Right lobe of liver (tissue), 6 donors: ENCODE results near the gene REELD1. TPM values are rescaled to one million over a fixed set of nuclear protein-coding genes. Genes with fewer than 3 reads are reported as not detected.

Experiments used
- ATAC-seq, 4 donors: fragments of 200-7000 bp; cut with Tn5 transposase; one replicate each; pipeline ENCODE4 v1.9.1; 2020; ENCODE audit warnings: mild to moderate bottlenecking in 4 of 4, moderate library complexity in 4 of 4
- DNase-seq, 3 donors: peaks; one replicate each; pipeline ENCODE4 v3.0.0-alpha.2; 2020
- H3K27ac ChIP-seq, 3 donors: fragments of 200-600 bp; one replicate each; pipeline ENCODE4 v1.8.0; 2022
- H3K27me3 ChIP-seq, 2 donors: fragments of 200-600 bp; one replicate each; pipeline ENCODE4 v1.8.0; 2022
- H3K36me3 ChIP-seq, 4 donors: fragments of 200-600 bp; sonication (generic) in 1 of 4; one replicate each; pipeline versions ENCODE4 v1.5.1 to v1.8.0; 2017 to 2022; ENCODE audit warnings: control low read depth in 1 of 4
- H3K4me1 ChIP-seq, 4 donors: fragments of 200-600 bp; sonication (generic) in 1 of 4; one replicate each; pipeline versions ENCODE4 v1.5.1 to v1.8.0; 2017 to 2022; ENCODE audit warnings: control low read depth in 1 of 4
- H3K4me3 ChIP-seq, 3 donors: fragments of 200-600 bp; one replicate each; pipeline ENCODE4 v1.8.0; 2022
- H3K9me3 ChIP-seq, 4 donors: fragments of 200-600 bp; sonication (generic) in 1 of 4; one replicate each; pipeline versions ENCODE4 v1.5.1 to v1.8.0; 2017 to 2022; ENCODE audit warnings: control low read depth in 1 of 4
- POLR2A ChIP-seq: fragments of 450-650 bp; IDR thresholded peaks from one replicate; pipeline ENCODE4 v1.6.1; 2017; ENCODE audit warnings: antibody characterized with exemption, mild to moderate bottlenecking
- WGBS: methylation state at CpG from one replicate; pipeline ENCODE4 v1.1.6; 2018; ENCODE audit warnings: low coverage, low lambda C conversion rate; ENCODE audit not compliant: insufficient coverage; ENCODE audit errors: missing lambda C conversion rate; 5-methylcytosine and 5-hydroxymethylcytosine counted together
- intact Hi-C, 2 donors: fragments of 100-400 bp; cut with DNase I; formaldehyde crosslinking; loops; one replicate each; pipeline versions ENCODE4 v1.11.2 to v1.14.1; 2022
- total RNA-seq, 6 experiments: library from RNA; depleted of rRNA in 2 of 6; stranded (reverse); fragments of >200 nt in 2 of 6; fragmentation: NEBNext Ultra II Directional in 3 of 6; extraction: Animal tissue kit (Norgen Biotek cat#: 25700) in 3 of 6; gene quantifications; one replicate each; pipeline versions ENCODE4 v1.1.0 to v1.2.4, GENCODE V29; 2016 to 2023
- TF ChIP-seq, protein P1 (sequence below), 4 donors: fragments of 200-600 bp in 3 of 4; fragments of 450-650 bp in 1 of 4; IDR thresholded peaks; one replicate each; pipeline versions ENCODE4 v1.5.1 to v1.8.0; 2016 to 2022; ENCODE audit warnings: antibody characterized with exemption in 4 of 4, mild to moderate bottlenecking in 2 of 4
- donor health status: DM: no; HTN: yes; CAD: no.
- donor health status: DM: no; HTN: no; CAD: no.
- donor health status: DM: no; HTN: no; CAD: no.
- donor health status: DM: no; HTN: yes; CAD: no.
- donor health status: DM: no; HTN: yes; CAD: no.

Gene REELD1
- total RNA-seq, 6 experiments from 2014 or later = 0.12 to 0.50 (median 0.35) TPM; not detected in 1

DNA sequence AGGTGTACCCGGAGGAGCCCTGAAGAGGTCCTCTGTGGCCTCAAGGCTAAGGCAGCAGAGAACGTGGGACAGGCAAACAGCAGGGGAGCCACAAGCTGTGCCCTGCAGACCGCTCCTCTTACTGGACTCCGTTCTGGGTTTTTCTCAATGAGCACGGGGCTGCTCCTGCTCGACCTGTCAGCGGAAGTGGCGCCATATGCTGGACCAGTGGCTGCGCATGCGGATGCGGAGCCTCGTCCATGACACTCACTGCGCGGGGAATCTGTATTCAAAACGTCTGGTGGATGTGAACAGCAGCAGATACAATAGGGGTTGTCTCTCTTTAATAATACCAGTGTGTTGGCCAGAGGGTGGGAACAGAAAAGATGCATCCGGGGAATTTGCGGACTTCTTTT is 29.5 kb downstream of the REELD1 start:
- DNase-seq = no peak
- no peaks in the 10 kb centered on the region for H3K4me1 ChIP-seq
- H3K27me3 ChIP-seq = no peaks in the 10 kb centered on the region
- intact Hi-C loops = no loop called here
- WGBS = 71% methylated on average over 14 of the region's 17 CpGs
- no peak for ATAC-seq
- no peaks in the 10 kb centered on the region for H3K36me3 ChIP-seq
- no peak overlapping the region for H3K4me3 ChIP-seq
- H3K27ac ChIP-seq = no peak overlapping the region
- no peaks in the 10 kb centered on the region for H3K9me3 ChIP-seq
- TF ChIP-seq POLR2A = no peak
- TF ChIP-seq, protein P1, sequence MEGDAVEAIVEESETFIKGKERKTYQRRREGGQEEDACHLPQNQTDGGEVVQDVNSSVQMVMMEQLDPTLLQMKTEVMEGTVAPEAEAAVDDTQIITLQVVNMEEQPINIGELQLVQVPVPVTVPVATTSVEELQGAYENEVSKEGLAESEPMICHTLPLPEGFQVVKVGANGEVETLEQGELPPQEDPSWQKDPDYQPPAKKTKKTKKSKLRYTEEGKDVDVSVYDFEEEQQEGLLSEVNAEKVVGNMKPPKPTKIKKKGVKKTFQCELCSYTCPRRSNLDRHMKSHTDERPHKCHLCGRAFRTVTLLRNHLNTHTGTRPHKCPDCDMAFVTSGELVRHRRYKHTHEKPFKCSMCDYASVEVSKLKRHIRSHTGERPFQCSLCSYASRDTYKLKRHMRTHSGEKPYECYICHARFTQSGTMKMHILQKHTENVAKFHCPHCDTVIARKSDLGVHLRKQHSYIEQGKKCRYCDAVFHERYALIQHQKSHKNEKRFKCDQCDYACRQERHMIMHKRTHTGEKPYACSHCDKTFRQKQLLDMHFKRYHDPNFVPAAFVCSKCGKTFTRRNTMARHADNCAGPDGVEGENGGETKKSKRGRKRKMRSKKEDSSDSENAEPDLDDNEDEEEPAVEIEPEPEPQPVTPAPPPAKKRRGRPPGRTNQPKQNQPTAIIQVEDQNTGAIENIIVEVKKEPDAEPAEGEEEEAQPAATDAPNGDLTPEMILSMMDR (IDR thresholded peaks at IDR 0.05) = no peak

DNA sequence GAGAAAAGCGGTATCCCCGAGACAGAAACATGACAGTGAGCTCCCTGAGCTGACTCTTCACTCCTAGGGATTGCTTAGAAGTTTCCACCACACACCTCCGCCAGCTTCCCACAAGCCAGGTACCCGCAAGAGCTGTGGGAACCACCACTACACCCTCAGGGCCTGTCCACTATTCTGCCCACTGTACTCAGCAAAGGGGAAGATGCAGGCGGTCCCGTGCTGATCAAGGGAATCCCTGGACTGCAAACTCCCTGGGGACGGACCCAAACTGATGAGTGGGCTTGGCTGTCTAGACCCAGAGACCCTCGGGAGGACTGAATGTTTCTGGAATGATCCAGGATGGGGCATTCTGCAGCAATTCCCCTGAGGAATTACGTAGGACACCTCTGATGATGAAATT is 30.2 kb downstream of the REELD1 start:
- H3K4me1 ChIP-seq = no peaks in the 10 kb centered on the region
- H3K27me3 ChIP-seq = no peaks in the 10 kb centered on the region
- no peaks in the 10 kb centered on the region for H3K9me3 ChIP-seq
- ATAC-seq = no peak
- TF ChIP-seq, protein P1 (IDR thresholded peaks at IDR 0.05) = no peak
- no peak for TF ChIP-seq POLR2A
- DNase-seq = no peak
- intact Hi-C loops = no loop called here
- WGBS = 45% methylated on average over 2 of the region's 9 CpGs
- no peaks in the 10 kb centered on the region for H3K36me3 ChIP-seq
- no peak overlapping the region for H3K27ac ChIP-seq
- no peak overlapping the region for H3K4me3 ChIP-seq

DNA sequence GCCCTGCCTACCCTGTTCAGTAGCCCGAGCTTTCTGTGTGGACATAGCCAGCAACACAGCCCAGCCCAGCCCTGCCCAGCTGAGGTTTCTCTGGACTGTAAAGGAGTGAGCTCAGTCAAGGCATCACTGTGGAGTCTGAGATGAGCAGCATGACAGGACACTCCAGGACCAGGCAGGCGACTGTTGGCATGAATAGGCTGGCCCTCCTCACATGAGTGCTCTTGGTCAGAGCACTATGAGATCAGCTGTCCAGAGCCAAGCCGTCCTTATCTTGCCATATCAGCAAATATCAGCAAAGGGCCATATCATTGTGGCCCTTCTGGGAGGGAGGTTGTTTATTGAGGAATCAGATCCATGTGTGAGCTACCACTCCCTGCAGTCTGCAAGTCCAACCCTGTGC is 30.9 kb downstream of the REELD1 start:
- Histone ChIP-seq H3K4me1 (no peaks in the 10 kb centered on the region), H3K4me3 (no peak overlapping the region), H3K9me3 (no peaks in the 10 kb centered on the region), H3K27me3 (no peaks in the 10 kb centered on the region), H3K27ac (no peak overlapping the region), H3K36me3 (no peaks in the 10 kb centered on the region)
- DNase-seq = no peak
- intact Hi-C loops = no loop called here
- TF ChIP-seq POLR2A = no peak
- TF ChIP-seq, protein P1 (IDR thresholded peaks at IDR 0.05) = no peak
- ATAC-seq = peak in 2 of 4 donors; percentile 8 to 16
- 17% methylated on average over 2 of the region's 3 CpGs for WGBS

DNA sequence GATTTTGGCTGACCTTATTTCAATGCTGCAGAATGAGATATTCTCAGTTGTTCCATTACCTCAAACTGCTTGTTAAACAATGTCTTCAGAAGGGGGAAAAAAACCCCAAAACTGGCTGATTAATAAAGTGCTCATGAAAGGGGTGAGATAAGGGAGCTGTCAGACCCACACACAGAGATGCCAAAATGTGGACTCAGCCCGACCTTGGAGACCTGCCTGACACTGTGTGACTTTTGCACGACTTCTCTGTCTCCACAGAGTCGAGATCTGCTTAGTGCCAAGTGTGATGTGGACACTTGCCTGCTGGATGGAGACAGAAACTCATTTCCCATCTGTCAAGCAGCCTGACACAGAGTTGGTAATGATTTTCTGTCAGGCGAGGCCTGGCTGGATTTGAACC is 31.5 kb downstream of the REELD1 start:
- ATAC-seq (no peak), DNase-seq (no peak)
- Histone ChIP-seq H3K4me1 (no peaks in the 10 kb centered on the region), H3K9me3 (no peaks in the 10 kb centered on the region), H3K27ac (no peak overlapping the region), H3K27me3 (no peaks in the 10 kb centered on the region), H3K4me3 (no peak overlapping the region), H3K36me3 (no peaks in the 10 kb centered on the region)
- TF ChIP-seq POLR2A = no peak
- TF ChIP-seq, protein P1 (IDR thresholded peaks at IDR 0.05) = no peak
- 29% methylated on average over 2 of the region's 4 CpGs for WGBS
- intact Hi-C loops = no loop called here

DNA sequence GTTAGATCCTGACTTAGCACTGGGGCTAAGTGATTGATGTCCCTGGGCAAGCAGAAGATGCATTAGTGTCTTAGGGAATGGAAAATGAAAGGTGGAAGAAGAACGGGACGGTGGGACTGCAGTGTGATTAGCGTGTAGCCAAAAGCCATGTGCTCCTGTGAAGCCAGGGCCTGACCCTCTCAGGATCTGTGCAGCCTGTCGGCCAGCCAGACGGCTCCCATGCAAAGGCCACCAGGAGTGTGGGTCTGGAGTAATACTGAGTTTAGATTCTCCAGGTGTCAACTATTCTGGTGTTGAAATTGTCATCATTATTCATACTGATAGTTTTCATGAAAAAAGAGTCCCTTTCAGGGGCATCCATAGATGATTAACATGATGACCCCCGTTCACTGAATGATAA is 32.0 kb downstream of the REELD1 start:
- intact Hi-C loops = no loop called here
- Histone ChIP-seq H3K27ac (no peak overlapping the region), H3K36me3 (no peaks in the 10 kb centered on the region), H3K9me3 (no peaks in the 10 kb centered on the region), H3K27me3 (no peaks in the 10 kb centered on the region), H3K4me1 (no peaks in the 10 kb centered on the region), H3K4me3 (no peak overlapping the region)
- TF ChIP-seq, protein P1 (IDR thresholded peaks at IDR 0.05) = no peak
- TF ChIP-seq POLR2A = no peak
- 76% methylated on average over 6 of the region's 6 CpGs for WGBS
- ATAC-seq (no peak), DNase-seq (no peak)
